GM19043 (cell line): ENCODE data around the gene TEDDM1.
A peak's percentile ranks its signal among the peaks of the same experiment; 100 is the strongest.
"Not testable (repeated sequence)": the region's sequence is repeated elsewhere in the genome, so short reads cannot be mapped to it uniquely, and the experiment has no call there.

ENCODE experiments used
- ATAC-seq: cut with Tn5 transposase; IDR thresholded peaks from one replicate; pipeline ENCODE4 v1.9.1; 2021; ENCODE audit warnings: low read depth; ENCODE audit not compliant: unreplicated experiment

Gene TEDDM1

GRCh38 chr1:182400567-182400966 lies at the start of gene TEDDM1:
Gene TEDDM1 (minus strand): TSS chr1:182400667. CDS start chr1:182400485, 182 bp downstream.
- ATAC-seq: no peak

GRCh38 chr1:182450087-182450486 lies 49.6 kb upstream of the TEDDM1 start, which contains the start of gene RGSL1:
Gene RGSL1 (plus strand): TSS chr1:182450146. CDS start chr1:182450166, 20 bp downstream.
- ATAC-seq: no peak

- no peak for ATAC-seq
Observed at GRCh38 chr1:182447660-182448059, 47.2 kb upstream of the TEDDM1 start.

GRCh38 chr1:182447124-182447523 lies 46.7 kb upstream of the TEDDM1 start:
- ATAC-seq: not testable (repeated sequence)

- ATAC-seq: no peak
Observed at GRCh38 chr1:182446033-182446669, 45.7 kb upstream of the TEDDM1 start.

- no peak for ATAC-seq
Observed at GRCh38 chr1:182444497-182444896, 44.0 kb upstream of the TEDDM1 start.

GRCh38 chr1:182442333-182442732 lies 41.9 kb upstream of the TEDDM1 start:
- no peak for ATAC-seq

GRCh38 chr1:182441719-182442118 lies 41.3 kb upstream of the TEDDM1 start:
- no peak for ATAC-seq

- no peak for ATAC-seq
Observed at GRCh38 chr1:182438326-182438725, 37.9 kb upstream of the TEDDM1 start.

GRCh38 chr1:182433580-182433979 lies 33.1 kb upstream of the TEDDM1 start:
- no peak for ATAC-seq

GRCh38 chr1:182431278-182431677 lies 30.8 kb upstream of the TEDDM1 start:
- ATAC-seq: no peak

- ATAC-seq: no peak
Observed at GRCh38 chr1:182430263-182431068, 30.0 kb upstream of the TEDDM1 start.

GRCh38 chr1:182428043-182428442 lies 27.6 kb upstream of the TEDDM1 start:
- ATAC-seq: no peak

GRCh38 chr1:182426442-182427430 lies 26.3 kb upstream of the TEDDM1 start:
- ATAC-seq: peak; percentile 65

- ATAC-seq: no peak
Observed at GRCh38 chr1:182415789-182416188, 15.3 kb upstream of the TEDDM1 start.

GRCh38 chr1:182413969-182414368 lies 13.5 kb upstream of the TEDDM1 start:
- ATAC-seq: no peak

GRCh38 chr1:182413486-182413885 lies 13.0 kb upstream of the TEDDM1 start:
- ATAC-seq: no peak

GRCh38 chr1:182410620-182411273 lies 10.3 kb upstream of the TEDDM1 start:
- no peak for ATAC-seq

GRCh38 chr1:182410138-182410537 lies 9.7 kb upstream of the TEDDM1 start:
- no peak for ATAC-seq

- no peak for ATAC-seq
Observed at GRCh38 chr1:182408435-182409075, 8.1 kb upstream of the TEDDM1 start.
